Cardiac muscle cell (in vitro differentiated cells and primary cell): ENCODE results near the gene ARMC6. TPM values are rescaled to one million over a fixed set of nuclear protein-coding genes. Genes with fewer than 3 reads are reported as not detected.

Experiments
- DNase-seq, 2 donors: peaks; one replicate each; pipeline versions ENCODE4 v3.0.0 to v3.0.0-alpha.2; 2010 to 2017; ENCODE audit warnings: low read depth in 1 of 2, low spot score in 1 of 2
- H3K27ac ChIP-seq: fragments of 200-600 bp; sonication (generic); 2 replicates; pipeline ENCODE4 v1.5.1; 2016
- H3K27me3 ChIP-seq: fragments of 200-600 bp; sonication (generic); 2 replicates; pipeline ENCODE4 v1.6.0; 2016; ENCODE audit warnings: control low read depth
- H3K36me3 ChIP-seq: fragments of 200-600 bp; sonication (generic); 2 replicates; pipeline ENCODE4 v1.5.1; 2016; ENCODE audit warnings: control low read depth
- H3K4me1 ChIP-seq: fragments of 200-600 bp; sonication (generic); 2 replicates; pipeline ENCODE4 v1.8.1; 2017; ENCODE audit warnings: low read depth, mild to moderate bottlenecking, mixed run types
- H3K4me3 ChIP-seq: fragments of 200-600 bp; sonication (generic); 2 replicates; pipeline ENCODE4 v1.5.1; 2016; ENCODE audit warnings: mild to moderate bottlenecking
- H3K9me3 ChIP-seq: fragments of 200-600 bp; sonication (generic); 2 replicates; pipeline ENCODE4 v1.5.1; 2017; ENCODE audit warnings: low read depth, mild to moderate bottlenecking, control low read depth
- CTCF ChIP-seq: IDR thresholded peaks from 2 replicates; pipeline ENCODE4 v1.5.1; 2012; ENCODE audit warnings: low read depth, mild to moderate bottlenecking, low read length
- polyA plus RNA-seq: library from polyadenylated mRNA; unstranded; fragments of >200 nt; fragmentation: Nextera tagmentation; extraction: Ambion mirVana; gene quantifications from 2 replicates; pipeline ENCODE4 v1.2.1, GENCODE V29; 2016
- total RNA-seq: library from RNA; depleted of rRNA; stranded (reverse); fragments of >200 nt; gene quantifications from 2 replicates; pipeline ENCODE4 v1.2.3, GENCODE V29; 2016

Gene ARMC6
- total RNA-seq (34.6 and 42.2 TPM in 2 replicates), polyA plus RNA-seq (22.7 and 31.0 TPM in 2 replicates)

- peaks cover 12% of the 10 kb centered on the region for H3K36me3 ChIP-seq
- peaks cover 3% of the 10 kb centered on the region for H3K4me1 ChIP-seq
- TF ChIP-seq CTCF: no peak
- no peaks in the 10 kb centered on the region for H3K9me3 ChIP-seq
- H3K4me3 ChIP-seq: peak within 1 kb of the TSS; percentile 69
- H3K27me3 ChIP-seq: no peaks in the 10 kb centered on the region
- DNase-seq: peak; percentile 91 to 93
- H3K27ac ChIP-seq: peak within 1 kb of the TSS; percentile 96
These were observed at the start of gene ARMC6, which contains the start of gene SUGP2 for GRCh38 chr19:19033426-19034203. TSS of gene ARMC6 (plus strand) at chr19:19033603. CDS start at chr19:19034210, 607 bp downstream. TSS of gene SUGP2 (minus strand) at chr19:19033517. CDS start at chr19:19031071, 2,446 bp downstream.

GRCh38 chr19:18984251-18984650, 49.2 kb upstream of the ARMC6 start:
- H3K9me3 ChIP-seq: no peaks in the 10 kb centered on the region
- DNase-seq: no peak
- no peaks in the 10 kb centered on the region for H3K36me3 ChIP-seq
- peaks cover 2% of the 10 kb centered on the region for H3K27me3 ChIP-seq
- H3K27ac ChIP-seq: no peak overlapping the region
- no peaks in the 10 kb centered on the region for H3K4me1 ChIP-seq
- no peak for TF ChIP-seq CTCF
- no peak overlapping the region for H3K4me3 ChIP-seq

GRCh38 chr19:18985257-18985656, 48.1 kb upstream of the ARMC6 start:
- H3K27me3 ChIP-seq: peaks cover 2% of the 10 kb centered on the region
- H3K27ac ChIP-seq: no peak overlapping the region
- DNase-seq: peak in 1 of 2 donors; percentile 74
- H3K9me3 ChIP-seq: no peaks in the 10 kb centered on the region
- no peak overlapping the region for H3K4me3 ChIP-seq
- H3K4me1 ChIP-seq: no peaks in the 10 kb centered on the region
- no peak for TF ChIP-seq CTCF
- no peaks in the 10 kb centered on the region for H3K36me3 ChIP-seq

DNA sequence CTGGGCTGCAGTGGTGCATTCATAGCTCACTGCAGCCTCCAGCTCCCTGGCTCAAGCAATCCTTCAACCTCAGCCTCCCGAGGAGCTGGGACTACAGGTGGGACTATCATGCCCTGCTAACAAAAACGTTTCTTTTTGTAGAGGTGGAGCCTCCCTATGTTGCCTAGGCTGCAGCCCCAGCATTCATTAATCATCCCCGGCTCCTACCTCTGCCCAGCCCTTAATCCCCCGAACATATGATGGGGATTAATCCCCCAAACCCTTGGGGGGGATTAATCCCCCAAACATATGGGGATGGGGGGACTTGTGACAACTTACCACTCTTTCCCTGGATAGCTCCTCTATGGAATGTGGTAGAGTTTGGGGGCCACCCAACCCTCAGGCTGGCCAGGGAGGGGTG, 45.9 kb upstream of the ARMC6 start:
- no peak overlapping the region for H3K27ac ChIP-seq
- H3K4me3 ChIP-seq: no peak overlapping the region
- H3K9me3 ChIP-seq: no peaks in the 10 kb centered on the region
- no peaks in the 10 kb centered on the region for H3K36me3 ChIP-seq
- no peak for DNase-seq
- H3K27me3 ChIP-seq: peaks cover 2% of the 10 kb centered on the region
- H3K4me1 ChIP-seq: no peaks in the 10 kb centered on the region
- TF ChIP-seq CTCF: no peak

DNA sequence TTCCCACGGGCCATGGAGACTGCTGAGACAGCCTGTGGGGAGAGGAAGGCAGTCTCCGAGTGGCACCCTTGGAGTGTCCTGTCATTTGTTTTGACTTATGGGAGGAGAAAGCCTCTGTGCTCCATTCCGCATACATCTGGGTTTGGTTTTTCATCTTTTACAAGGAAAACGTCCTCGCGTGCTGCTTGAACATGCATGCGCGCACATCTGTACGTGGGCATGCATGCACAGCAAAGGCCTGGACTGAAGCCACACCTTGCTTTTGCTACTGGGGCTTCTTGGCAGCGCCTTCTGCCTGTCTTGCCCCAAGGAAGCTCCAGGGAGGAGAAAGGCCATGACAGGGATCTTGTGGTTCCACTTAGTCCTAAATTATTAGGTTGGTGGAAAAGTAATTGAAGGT, 44.1 kb upstream of the ARMC6 start:
- TF ChIP-seq CTCF: no peak
- Histone ChIP-seq H3K4me3 (no peak overlapping the region), H3K27ac (no peak overlapping the region), H3K27me3 (no peaks in the 10 kb centered on the region), H3K9me3 (no peaks in the 10 kb centered on the region), H3K4me1 (no peaks in the 10 kb centered on the region), H3K36me3 (peaks cover 16% of the 10 kb centered on the region)
- DNase-seq: no peak
